Rectal smooth muscle tissue (tissue), 1 donor: Measurements from ENCODE around the gene FAM184B.
"Not testable (repeated sequence)": the region's sequence is repeated elsewhere in the genome, so short reads cannot be mapped to it uniquely, and the experiment has no call there.

Experiments used
- H3K27ac ChIP-seq: one replicate; pipeline ENCODE4 v1.7.0; 2013; ENCODE audit warnings: low read depth, low read length, inconsistent platforms
- H3K27me3 ChIP-seq: one replicate; pipeline ENCODE4 v1.7.0; 2013; ENCODE audit warnings: low read length; ENCODE audit not compliant: control insufficient read depth, insufficient read depth
- H3K36me3 ChIP-seq: one replicate; pipeline ENCODE4 v1.7.0; 2013; ENCODE audit warnings: low read length; ENCODE audit not compliant: control insufficient read depth, insufficient read depth
- H3K4me1 ChIP-seq: one replicate; pipeline ENCODE4 v1.7.0; 2013; ENCODE audit warnings: low read length; ENCODE audit not compliant: control insufficient read depth, insufficient read depth
- H3K4me3 ChIP-seq: one replicate; pipeline ENCODE4 v1.7.0; 2013; ENCODE audit warnings: low read length
- H3K9ac ChIP-seq: one replicate; pipeline ENCODE4 v1.7.0; 2013; ENCODE audit warnings: low read length

FAM184B gene

DNA sequence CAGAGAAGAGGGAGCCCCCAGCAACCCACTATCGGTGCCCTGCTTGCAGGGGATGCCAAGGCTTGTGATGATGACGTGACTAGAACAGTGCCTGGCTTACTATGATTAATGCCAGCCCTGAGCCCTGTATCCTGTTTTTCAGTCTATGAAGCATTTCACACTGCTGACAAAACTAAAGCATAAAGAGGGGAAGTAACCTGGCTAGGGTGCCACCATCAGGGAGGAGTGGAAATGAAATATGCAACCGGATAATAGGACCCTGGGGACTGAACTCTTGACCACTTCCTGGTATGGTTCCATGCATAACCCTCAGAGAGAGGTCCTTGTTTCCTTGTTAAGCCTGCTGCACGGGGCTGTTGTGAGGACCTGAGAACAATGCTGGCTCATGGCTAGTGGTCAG is 116.7 kb downstream of the FAM184B start:
- Histone ChIP-seq H3K9ac (no peak overlapping the region), H3K36me3 (no peaks in the 10 kb centered on the region), H3K27ac (no peak overlapping the region), H3K27me3 (no peaks in the 10 kb centered on the region), H3K4me3 (no peak overlapping the region), H3K4me1 (no peaks in the 10 kb centered on the region)

DNA sequence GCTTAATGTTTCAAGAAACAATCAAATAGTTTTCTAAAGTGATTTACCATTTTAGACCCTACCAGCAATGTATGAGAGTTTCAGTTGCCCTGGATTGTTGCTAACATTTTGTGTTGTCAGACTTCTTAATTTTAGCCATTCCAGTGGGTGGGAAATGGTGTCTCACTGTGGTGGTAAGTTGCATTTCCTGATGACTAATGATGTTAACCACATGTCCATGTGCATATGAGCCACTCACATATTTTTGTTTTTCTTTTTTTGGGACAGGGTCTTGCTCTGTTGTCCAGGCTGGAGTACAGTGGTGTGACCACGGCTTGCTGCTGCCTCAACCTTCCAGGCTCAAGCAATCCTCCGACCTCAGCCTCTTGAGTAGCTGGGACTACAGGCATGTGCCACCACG is 118.7 kb downstream of the FAM184B start:
- H3K36me3 ChIP-seq = no peaks in the 10 kb centered on the region
- H3K9ac ChIP-seq = no peak overlapping the region
- H3K27me3 ChIP-seq = no peaks in the 10 kb centered on the region
- H3K27ac ChIP-seq = no peak overlapping the region
- H3K4me1 ChIP-seq = no peaks in the 10 kb centered on the region
- no peak overlapping the region for H3K4me3 ChIP-seq

DNA sequence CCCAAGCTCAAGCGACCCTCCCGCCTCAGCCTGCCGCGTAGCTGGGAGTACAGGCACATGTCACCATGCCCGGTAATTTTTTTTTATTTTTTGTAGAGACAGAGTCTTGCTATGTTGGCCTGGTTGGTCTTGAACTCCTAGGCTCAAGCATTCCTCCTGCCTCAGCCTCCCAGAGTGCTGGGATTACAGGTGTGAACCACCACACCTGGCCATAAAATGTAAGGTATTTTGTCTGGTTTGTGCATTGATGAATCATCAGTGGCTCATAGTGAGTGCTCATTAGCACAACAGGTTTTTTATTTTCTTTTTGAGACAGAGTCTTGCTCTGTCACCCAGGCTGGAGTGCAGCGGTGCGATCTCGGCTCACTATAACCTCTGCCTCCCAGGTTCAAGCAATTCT is 122.2 kb downstream of the FAM184B start:
- not testable (repeated sequence) for H3K4me1 ChIP-seq, H3K9ac ChIP-seq, H3K36me3 ChIP-seq, H3K27me3 ChIP-seq, H3K27ac ChIP-seq, H3K4me3 ChIP-seq

DNA sequence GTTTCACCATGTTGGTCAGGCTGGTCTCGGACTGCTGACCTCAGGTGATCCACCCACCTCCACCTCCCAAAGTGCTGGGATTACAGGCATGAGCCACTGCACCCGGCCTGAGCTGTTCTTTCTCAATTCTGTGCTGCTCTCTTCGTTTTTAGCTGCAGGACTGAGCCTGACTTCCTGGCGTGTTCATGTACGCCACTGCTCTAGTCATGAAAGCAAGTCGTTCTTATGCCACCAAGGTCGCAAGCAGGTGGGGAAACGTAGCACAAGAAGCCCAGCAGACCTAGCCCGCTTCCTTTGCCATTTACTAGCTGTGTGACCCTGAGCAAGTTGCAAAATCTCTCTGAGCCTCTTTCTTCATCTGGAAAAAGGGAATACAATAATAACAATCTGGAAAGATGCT is 123.6 kb downstream of the FAM184B start:
- no peak overlapping the region for H3K27ac ChIP-seq
- H3K4me1 ChIP-seq = no peaks in the 10 kb centered on the region
- no peaks in the 10 kb centered on the region for H3K36me3 ChIP-seq
- H3K27me3 ChIP-seq = no peaks in the 10 kb centered on the region
- no peak overlapping the region for H3K9ac ChIP-seq
- no peak overlapping the region for H3K4me3 ChIP-seq

DNA sequence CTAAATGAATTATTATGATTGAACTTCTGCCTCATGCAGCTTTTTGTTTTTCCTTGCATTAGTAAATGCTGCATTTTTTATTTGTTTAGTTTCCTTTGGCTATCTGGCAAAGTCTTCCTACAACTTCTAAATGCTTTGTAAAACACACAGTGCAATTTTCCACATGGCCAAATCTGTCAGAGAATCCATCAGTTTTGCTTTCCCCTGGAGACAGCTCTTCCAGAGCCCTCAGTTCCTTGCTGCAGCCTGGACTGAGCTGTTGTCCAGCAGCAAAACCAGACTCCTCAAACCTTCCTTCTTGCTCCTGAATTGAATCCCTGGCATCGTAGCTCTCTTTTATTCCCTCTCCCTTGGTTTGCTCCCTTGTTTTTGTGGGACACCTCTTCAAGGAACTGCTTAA is 124.3 kb downstream of the FAM184B start:
- no peaks in the 10 kb centered on the region for H3K4me1 ChIP-seq

DNA sequence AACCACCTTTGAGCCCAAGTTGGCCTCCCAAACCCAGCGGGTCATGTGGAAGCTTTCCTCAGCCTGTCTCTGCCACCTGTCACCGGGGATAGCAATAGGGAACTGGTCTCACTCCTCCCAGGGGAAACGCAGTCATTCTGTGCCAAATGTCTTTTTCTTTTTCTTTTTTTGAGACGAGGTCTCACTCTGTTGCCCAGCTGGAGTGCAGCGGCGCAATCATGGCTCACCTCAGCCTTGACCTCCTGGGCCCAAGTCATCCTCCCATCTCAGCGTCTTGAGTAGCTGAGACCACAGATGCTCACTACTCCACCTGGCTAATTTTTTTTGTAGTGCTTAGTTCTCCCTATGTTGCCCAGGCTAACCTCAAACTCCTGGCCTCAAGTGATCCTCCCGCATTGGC is 126.7 kb downstream of the FAM184B start:
- Histone ChIP-seq H3K4me3 (no peak overlapping the region), H3K4me1 (no peaks in the 10 kb centered on the region), H3K27me3 (no peaks in the 10 kb centered on the region), H3K36me3 (no peaks in the 10 kb centered on the region), H3K27ac (no peak overlapping the region), H3K9ac (no peak overlapping the region)

More for the DNA sequence above, 124.3 kb downstream of the FAM184B start:
- H3K27ac ChIP-seq = no peak overlapping the region
- H3K36me3 ChIP-seq = no peaks in the 10 kb centered on the region
- no peak overlapping the region for H3K4me3 ChIP-seq
- no peaks in the 10 kb centered on the region for H3K27me3 ChIP-seq
- no peak overlapping the region for H3K9ac ChIP-seq

DNA sequence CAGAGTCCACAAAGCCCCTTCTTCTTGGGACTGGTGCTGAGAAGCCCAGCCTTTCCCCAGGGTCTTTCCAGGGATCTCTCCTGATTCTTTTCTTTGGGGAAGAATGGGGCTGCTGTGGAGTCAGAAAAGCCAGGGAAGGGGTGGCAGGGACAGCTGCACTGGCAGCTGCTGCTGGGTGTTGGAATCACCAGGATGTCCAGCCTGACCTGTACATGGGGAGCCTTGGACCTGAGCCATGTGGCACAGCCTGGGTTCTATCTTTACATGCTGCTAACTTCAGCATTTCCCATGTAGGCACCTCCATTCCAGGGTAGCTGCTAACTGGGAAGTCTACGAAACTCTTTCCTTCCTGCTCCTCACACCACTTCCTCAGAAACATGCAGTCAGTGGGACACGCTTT is 131.0 kb downstream of the FAM184B start:
- Histone ChIP-seq H3K27ac (no peak overlapping the region), H3K36me3 (no peaks in the 10 kb centered on the region), H3K9ac (no peak overlapping the region), H3K4me3 (no peak overlapping the region), H3K4me1 (no peaks in the 10 kb centered on the region), H3K27me3 (no peaks in the 10 kb centered on the region)

DNA sequence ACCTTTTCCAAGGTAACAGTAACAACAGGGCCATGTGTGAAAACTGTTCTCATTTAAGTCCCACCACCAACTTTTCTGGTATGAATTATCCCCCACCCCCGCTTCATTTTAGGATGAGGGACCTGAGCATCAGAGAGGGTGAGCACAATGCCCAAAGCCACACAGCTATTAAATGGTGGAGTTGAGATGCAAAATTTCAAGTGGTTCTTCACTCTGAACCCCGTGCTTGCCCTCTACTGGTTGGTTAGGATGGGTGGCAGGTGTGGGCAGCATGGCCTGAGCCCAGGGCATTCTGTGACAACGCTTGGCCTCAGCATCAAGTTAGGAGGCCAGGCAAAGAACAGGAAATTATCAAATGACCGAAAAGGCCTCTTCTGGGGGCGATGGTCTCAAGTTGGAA is 133.5 kb downstream of the FAM184B start:
- no peaks in the 10 kb centered on the region for H3K27me3 ChIP-seq
- no peaks in the 10 kb centered on the region for H3K36me3 ChIP-seq
- no peak overlapping the region for H3K9ac ChIP-seq
- H3K4me3 ChIP-seq = no peak overlapping the region
- no peak overlapping the region for H3K27ac ChIP-seq
- no peaks in the 10 kb centered on the region for H3K4me1 ChIP-seq

DNA sequence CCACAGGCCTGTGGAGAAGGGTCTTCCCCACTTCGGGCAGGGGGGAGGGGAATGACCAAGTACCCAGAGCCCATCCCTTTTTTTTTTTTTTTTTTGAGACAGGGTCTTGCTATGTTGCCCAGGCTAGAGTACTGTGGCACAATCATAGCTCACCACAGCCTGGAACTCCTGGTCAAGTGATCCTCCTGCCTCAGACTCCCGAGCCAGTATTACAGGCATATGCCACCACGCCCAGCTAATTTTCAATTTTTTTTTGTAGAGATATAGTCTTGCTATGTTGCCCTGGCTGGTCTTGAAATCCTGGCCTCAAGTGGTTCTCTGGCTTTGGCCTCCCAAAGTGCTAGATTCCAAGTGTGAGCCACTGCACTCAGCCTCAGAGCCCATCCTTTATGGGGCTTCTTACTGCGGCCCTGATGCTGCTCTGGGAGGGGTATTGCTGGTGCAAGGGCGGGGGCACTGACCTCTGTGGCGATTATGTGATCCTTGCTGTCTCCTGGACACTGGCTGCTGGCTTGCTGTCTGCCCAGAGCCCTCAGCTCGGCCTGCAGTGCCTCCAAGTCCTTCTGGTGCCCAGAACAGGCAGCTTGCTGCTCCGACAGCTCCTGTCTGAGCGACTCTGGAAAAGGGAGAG is 134.1 kb downstream of the FAM184B start:
- no peak overlapping the region for H3K4me3 ChIP-seq

DNA sequence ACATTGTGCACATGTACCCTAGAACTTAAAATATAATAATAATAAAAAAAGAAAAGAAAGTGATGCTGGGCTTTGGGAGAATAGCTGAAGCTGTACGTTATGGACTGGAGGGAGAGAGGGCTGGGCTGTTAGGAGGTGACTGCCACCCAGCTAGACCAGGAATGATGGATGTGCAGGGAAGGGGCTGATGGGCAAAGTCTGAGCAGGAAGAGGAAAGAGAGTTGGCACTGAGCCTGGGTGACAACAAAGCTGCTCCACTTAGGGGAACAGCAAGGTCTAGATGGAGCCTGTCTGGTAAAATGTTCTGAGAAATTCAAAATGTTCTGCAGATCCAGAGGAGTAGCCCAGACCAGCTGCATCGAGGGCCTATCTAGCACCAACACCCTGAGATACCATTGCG is 134.7 kb downstream of the FAM184B start:
- H3K9ac ChIP-seq = no peak overlapping the region
- no peaks in the 10 kb centered on the region for H3K27me3 ChIP-seq
- H3K36me3 ChIP-seq = no peaks in the 10 kb centered on the region
- no peaks in the 10 kb centered on the region for H3K4me1 ChIP-seq
- H3K27ac ChIP-seq = no peak overlapping the region
- H3K4me3 ChIP-seq = no peak overlapping the region

More for the DNA sequence above, 134.1 kb downstream of the FAM184B start:
- Histone ChIP-seq H3K27me3 (no peaks in the 10 kb centered on the region), H3K27ac (no peak overlapping the region), H3K4me1 (no peaks in the 10 kb centered on the region), H3K36me3 (no peaks in the 10 kb centered on the region), H3K9ac (no peak overlapping the region)

DNA sequence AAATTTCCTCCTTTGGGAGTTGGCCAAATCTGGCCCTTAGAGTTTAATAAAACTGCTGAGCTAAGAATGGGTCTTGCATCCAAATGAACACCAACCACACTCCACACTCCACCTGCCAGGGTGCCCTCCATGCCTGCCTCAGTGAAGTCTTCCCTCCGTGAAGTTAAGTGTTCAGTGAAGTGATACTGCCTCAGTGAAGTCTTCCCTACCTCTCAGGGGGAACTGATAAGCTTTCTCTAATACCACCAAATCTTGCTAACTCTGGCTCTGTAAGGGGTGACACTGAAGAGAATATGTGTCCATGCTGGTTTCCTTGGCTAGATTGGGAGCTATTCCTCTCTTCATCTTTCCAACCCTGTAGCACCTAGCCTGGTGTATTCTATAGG is 139.0 kb downstream of the FAM184B start:
- Histone ChIP-seq H3K36me3 (peaks cover 3% of the 10 kb centered on the region), H3K4me1 (no peaks in the 10 kb centered on the region), H3K4me3 (no peak overlapping the region), H3K9ac (no peak overlapping the region), H3K27ac (no peak overlapping the region), H3K27me3 (no peaks in the 10 kb centered on the region)

DNA sequence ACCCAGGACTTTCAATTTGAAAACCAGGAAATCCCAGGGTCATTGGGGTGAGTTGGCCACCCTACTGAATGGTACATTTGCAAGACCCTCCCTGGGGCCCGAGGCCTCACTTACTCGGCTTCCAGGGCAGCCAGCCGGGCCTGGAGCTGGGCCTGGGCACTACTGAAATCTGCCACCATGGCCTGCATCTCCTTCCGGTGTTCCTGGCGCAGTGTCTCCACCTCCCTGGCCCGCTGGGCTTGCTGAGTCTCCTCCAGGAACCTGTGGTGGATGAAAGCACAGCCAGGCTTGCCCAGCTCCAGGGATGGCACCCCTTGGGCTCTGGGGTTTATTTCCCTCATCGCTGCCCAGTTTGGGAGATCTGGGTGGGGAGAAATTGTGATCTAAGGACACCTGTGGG is 142.3 kb downstream of the FAM184B start:
- no peak overlapping the region for H3K27ac ChIP-seq
- peaks cover 6% of the 10 kb centered on the region for H3K36me3 ChIP-seq
- no peak overlapping the region for H3K9ac ChIP-seq
- H3K27me3 ChIP-seq = no peaks in the 10 kb centered on the region
- H3K4me3 ChIP-seq = no peak overlapping the region
- H3K4me1 ChIP-seq = no peaks in the 10 kb centered on the region

DNA sequence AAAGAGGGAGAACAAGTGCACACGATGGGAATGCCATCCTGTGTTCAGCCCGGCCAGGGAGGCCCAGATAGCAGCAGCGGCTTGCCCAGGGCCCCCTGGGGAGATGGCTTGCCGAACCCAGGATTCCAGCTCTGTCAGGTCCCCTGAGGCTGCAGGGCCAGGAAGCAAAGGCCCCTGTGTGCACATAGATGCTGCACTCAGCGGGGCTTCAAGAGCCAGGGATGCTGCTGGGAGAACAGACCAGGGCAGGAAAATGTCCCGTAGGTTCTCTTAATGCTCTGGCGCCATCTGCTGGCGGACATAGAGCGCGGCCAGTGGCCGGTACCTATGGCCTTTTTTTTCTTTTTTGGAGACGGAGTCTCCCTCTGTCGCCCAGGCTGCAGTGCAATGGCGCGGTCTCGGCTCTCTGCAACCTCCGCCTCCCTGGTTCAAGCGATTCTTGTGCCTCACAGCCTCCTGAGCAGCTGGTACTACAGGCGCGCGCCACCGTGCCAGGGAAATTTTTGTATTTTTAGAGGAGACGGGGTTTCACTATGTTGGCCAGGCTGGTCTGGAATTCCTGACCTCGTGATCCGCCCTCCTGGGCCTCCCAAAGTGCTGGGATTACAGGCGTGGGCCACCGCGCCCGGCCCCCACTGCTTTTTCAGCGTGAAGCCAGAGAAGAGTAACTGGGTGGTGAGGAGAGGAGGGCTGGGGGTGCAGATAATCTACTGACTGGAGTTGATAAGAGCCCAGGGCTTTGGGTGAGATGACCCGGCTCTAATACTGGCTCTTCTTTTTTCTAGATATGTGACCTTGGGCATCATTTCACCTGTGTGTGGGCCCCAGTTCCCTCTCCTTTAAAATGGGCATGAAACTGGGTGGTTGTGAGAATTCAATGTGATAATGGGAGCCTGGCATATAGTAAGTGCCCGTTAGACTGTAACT is 144.5 kb downstream of the FAM184B start:
- no peak overlapping the region for H3K27ac ChIP-seq
- H3K4me1 ChIP-seq = no peaks in the 10 kb centered on the region
- H3K9ac ChIP-seq = no peak overlapping the region
- no peak overlapping the region for H3K4me3 ChIP-seq
- H3K27me3 ChIP-seq = no peaks in the 10 kb centered on the region
- H3K36me3 ChIP-seq = peaks cover 14% of the 10 kb centered on the region
